GM12878 (cell line): ENCODE data around the gene NELL1. TPM values are rescaled to one million over a fixed set of nuclear protein-coding genes. Genes with fewer than 3 reads are reported as not detected.

Experiments used
- ATAC-seq: fragments of 200-7000 bp; cut with Tn5 transposase; 3 replicates; pipeline ENCODE4 v1.9.1; 2020; ENCODE audit warnings: mild to moderate bottlenecking, moderate library complexity
- BruUV-seq: library from RNA; stranded (reverse); fragments of 400-500 nt; replicated peaks from 2 replicates; lab custom pipeline; 2021; lab: Mats Ljungman, UMichigan
- CTCF ChIA-PET: fragments of 300-600 bp; sonication (Branson Sonifier 250); formaldehyde crosslinking; extraction: SDS; loops from one replicate; lab custom pipeline; 2021; ENCODE audit warnings: inconsistent platforms; lab: Yijun Ruan, JAX
- POLR2A ChIA-PET: fragments of 350-600 bp; formaldehyde crosslinking; extraction: SDS; loops from one replicate; lab custom pipeline; 2021; ENCODE audit warnings: inconsistent platforms; lab: Charles Lee
- RAD21 ChIA-PET: fragments of 300-600 bp; sonication (Branson Sonifier 250); formaldehyde crosslinking; loops from one replicate; lab custom pipeline; 2023; ENCODE audit warnings: antibody characterized with exemption; ENCODE audit not compliant: unreplicated experiment; lab: Charles Lee
- SMC1A ChIA-PET: fragments of 300-600 bp; sonication (Branson Sonifier 250); formaldehyde crosslinking; loops from one replicate; lab custom pipeline; 2023; ENCODE audit not compliant: unreplicated experiment, uncharacterized antibody; lab: Charles Lee
- DNase-seq: peaks from one replicate; pipeline ENCODE4 v3.0.0-alpha.2; 2011; ENCODE audit warnings: low read depth, low spot score
- FAIRE-seq: peaks from 3 replicates; lab custom pipeline; 2011; peaks lifted over from hg19 to GRCh38; lab: Jason Lieb, UNC
- H2AFZ ChIP-seq: 2 replicates; pipeline ENCODE4 v1.6.0; 2011; ENCODE audit warnings: low read depth, low read length, control low read depth; ENCODE audit not compliant: control insufficient read depth
- H3K27ac ChIP-seq: 2 replicates; pipeline ENCODE4 v1.5.1; 2011; ENCODE audit warnings: control low read depth; ENCODE audit not compliant: control insufficient read depth, insufficient read depth
- H3K27me3 ChIP-seq, 2 experiments: replicated peaks in 1 of 2; 2 replicates each; pipeline versions ENCODE4 v1.6.0 to v1.6.1; 2011; ENCODE audit warnings: low read length in 1 of 2; ENCODE audit not compliant: control insufficient read depth in 2 of 2, insufficient read depth in 2 of 2
- H3K36me3 ChIP-seq, 2 experiments: 2 replicates each; pipeline ENCODE4 v1.5.1; 2011; ENCODE audit warnings: low read length in 1 of 2; ENCODE audit not compliant: control insufficient read depth in 2 of 2, insufficient read depth in 2 of 2
- H3K4me1 ChIP-seq: 2 replicates; pipeline ENCODE4 v1.6.1; 2011; ENCODE audit warnings: mild to moderate bottlenecking, low read length, moderate library complexity, mixed read lengths; ENCODE audit not compliant: control insufficient read depth, insufficient read depth
- H3K4me2 ChIP-seq: 2 replicates; pipeline ENCODE4 v1.6.0; 2011; ENCODE audit warnings: control low read depth; ENCODE audit not compliant: control insufficient read depth, insufficient read depth
- H3K4me3 ChIP-seq: fragments of 200-600 bp; sonication (generic); 2 replicates; pipeline ENCODE4 v1.5.1; 2016
- H3K79me2 ChIP-seq: 2 replicates; pipeline ENCODE4 v1.6.0; 2011; ENCODE audit warnings: low read length; ENCODE audit not compliant: control insufficient read depth, insufficient read depth
- H3K9ac ChIP-seq: 2 replicates; pipeline ENCODE4 v1.8.0; 2011; ENCODE audit warnings: low read length, control low read depth, mixed read lengths; ENCODE audit not compliant: control insufficient read depth, insufficient read depth
- H3K9me3 ChIP-seq: replicated peaks from 3 replicates; pipeline ENCODE4 v1.5.1; 2011; ENCODE audit warnings: mild to moderate bottlenecking, low read length; ENCODE audit not compliant: control insufficient read depth, insufficient read depth
- H4K20me1 ChIP-seq: 2 replicates; pipeline ENCODE4 v1.6.0; 2011; ENCODE audit not compliant: control insufficient read depth, insufficient read depth
- ASH2L ChIP-seq: fragments of 300-600, 200-600 bp; sonication (generic); IDR thresholded peaks from 2 replicates; pipeline ENCODE4 v1.6.1; 2017; ENCODE audit warnings: low read depth, mild to moderate bottlenecking, borderline replicate concordance
- CEBPB ChIP-seq, 2 experiments: fragments of 150-350 bp in 1 of 2; IDR thresholded peaks; 2 replicates each; pipeline ENCODE4 v1.6.1; 2012 to 2014; ENCODE audit warnings: low read depth in 2 of 2, low read length in 2 of 2, borderline replicate concordance in 1 of 2, inconsistent platforms in 1 of 2
- EGR1 ChIP-seq, 2 experiments: IDR thresholded peaks; 1 replicate in 1 of 2; 2 replicates in 1 of 2; pipeline ENCODE4 v1.6.1; 2011 to 2012; ENCODE audit warnings: low read depth in 2 of 2, low read length in 2 of 2, borderline replicate concordance in 1 of 2, mild to moderate bottlenecking in 1 of 2, moderate library complexity in 1 of 2
- FOXK2 ChIP-seq: fragments of 450-650 bp; IDR thresholded peaks from 2 replicates; pipeline ENCODE4 v1.6.1; 2017; ENCODE audit warnings: mild to moderate bottlenecking, moderate library complexity
- MEF2A ChIP-seq: IDR thresholded peaks from 2 replicates; pipeline ENCODE4 v1.6.1; 2011; ENCODE audit warnings: low read depth, mild to moderate bottlenecking, low read length, moderate library complexity; ENCODE audit not compliant: insufficient read depth
- MXI1 ChIP-seq: fragments of 150-350 bp; IDR thresholded peaks from 2 replicates; pipeline ENCODE4 v1.6.1; 2011; ENCODE audit warnings: low read depth, mild to moderate bottlenecking, inconsistent platforms, low read length, improper control_type of control experiment
- NR2C2 ChIP-seq: IDR thresholded peaks from 2 replicates; pipeline ENCODE4 v1.6.1; 2011; ENCODE audit warnings: borderline replicate concordance, low read depth; ENCODE audit not compliant: control insufficient read depth, insufficient read length
- POLR2AphosphoS2 ChIP-seq: IDR thresholded peaks from 2 replicates; pipeline ENCODE4 v1.6.1; 2011; ENCODE audit warnings: low read depth, mild to moderate bottlenecking, low read length, improper control_type of control experiment, moderate library complexity
- SUPT20H ChIP-seq: IDR thresholded peaks from 2 replicates; pipeline ENCODE4 v1.6.1; 2011; ENCODE audit warnings: low read depth, mild to moderate bottlenecking, low read length, moderate library complexity, borderline replicate concordance; ENCODE audit not compliant: control insufficient read depth
- YBX1 ChIP-seq: fragments of 450-650 bp; IDR thresholded peaks from 2 replicates; pipeline ENCODE4 v1.6.1; 2016; ENCODE audit warnings: antibody characterized with exemption
- ZNF622 ChIP-seq: fragments of 450-650 bp; IDR thresholded peaks from 2 replicates; pipeline ENCODE4 v1.6.1; 2017; ENCODE audit warnings: mild to moderate bottlenecking, inconsistent platforms
- WGBS: methylation state at CpG from one replicate; pipeline ENCODE4 v1.1.6; 2016; ENCODE audit warnings: low lambda C conversion rate; ENCODE audit not compliant: insufficient replicate concordance, insufficient coverage; ENCODE audit errors: missing lambda C conversion rate; 5-methylcytosine and 5-hydroxymethylcytosine counted together
- in situ Hi-C: fragments of 300-500 bp; cut with MboI; formaldehyde crosslinking; loops from 9 replicates; pipeline ENCODE4 v1.14.3; 2018; ENCODE audit warnings: mixed read lengths
- intact Hi-C: fragments of 100-400 bp; cut with micrococcal nuclease; formaldehyde crosslinking; loops from one replicate; pipeline ENCODE4 v1.14.2; 2022; ENCODE audit not compliant: unreplicated experiment
- polyA plus RNA-seq, 11 experiments: library from polyadenylated mRNA; depleted of rRNA in 4 of 11; unstranded in 6 of 11; stranded (reverse) in 5 of 11; fragments of >200 nt; fragmentation: Nextera tagmentation in 4 of 11; fragmentation: Illumina TruSeq in 1 of 11; extraction: Ambion mirVana in 4 of 11; extraction: Trizol in 1 of 11; gene quantifications; 1 replicate in 1 of 11; 2 replicates in 10 of 11; pipeline versions ENCODE4 v1.2.1 to v1.2.3, GENCODE V29; 2011 to 2016; ENCODE audit warnings: inconsistent platforms in 2 of 11, missing spikeins in 2 of 11, low read depth in 1 of 11
- total RNA-seq, 4 experiments: library from RNA; depleted of rRNA in 3 of 4; stranded (reverse); fragments of >200 nt in 3 of 4; fragmentation: Illumina TruSeq in 1 of 4; extraction: Trizol in 1 of 4; gene quantifications; 2 replicates each; pipeline versions ENCODE4 v1.2.1 to v1.2.3, GENCODE V29; 2013 to 2021
- TF ChIP-seq, protein P1 (sequence below): IDR thresholded peaks from 2 replicates; pipeline ENCODE4 v1.6.1; 2011; ENCODE audit warnings: borderline replicate concordance, low read depth, mild to moderate bottlenecking, moderate library complexity, mixed read lengths, low read length; ENCODE audit not compliant: insufficient read depth; ENCODE audit errors: extremely low read length
- TF ChIP-seq, protein P2 (sequence below): IDR thresholded peaks from 2 replicates; pipeline ENCODE4 v1.6.1; 2012; ENCODE audit warnings: low read depth, low read length, improper control_type of control experiment
- TF ChIP-seq, protein P3 (sequence below): fragments of 150-350 bp; IDR thresholded peaks from 2 replicates; pipeline ENCODE4 v1.6.1; 2016; ENCODE audit warnings: low read depth, low read length
- TF ChIP-seq, protein P4 (sequence below): fragments of 450-650 bp; IDR thresholded peaks from 2 replicates; pipeline ENCODE4 v1.6.1; 2017; ENCODE audit warnings: antibody characterized with exemption, mild to moderate bottlenecking, moderate library complexity

NELL1 gene
- total and polyA plus RNA-seq, 10 of the 15 experiments (the other 5 are each of a cell fraction or from before 2014, with no cell fraction given): 0.02 to 0.12 TPM; not detected in 8

DNA sequence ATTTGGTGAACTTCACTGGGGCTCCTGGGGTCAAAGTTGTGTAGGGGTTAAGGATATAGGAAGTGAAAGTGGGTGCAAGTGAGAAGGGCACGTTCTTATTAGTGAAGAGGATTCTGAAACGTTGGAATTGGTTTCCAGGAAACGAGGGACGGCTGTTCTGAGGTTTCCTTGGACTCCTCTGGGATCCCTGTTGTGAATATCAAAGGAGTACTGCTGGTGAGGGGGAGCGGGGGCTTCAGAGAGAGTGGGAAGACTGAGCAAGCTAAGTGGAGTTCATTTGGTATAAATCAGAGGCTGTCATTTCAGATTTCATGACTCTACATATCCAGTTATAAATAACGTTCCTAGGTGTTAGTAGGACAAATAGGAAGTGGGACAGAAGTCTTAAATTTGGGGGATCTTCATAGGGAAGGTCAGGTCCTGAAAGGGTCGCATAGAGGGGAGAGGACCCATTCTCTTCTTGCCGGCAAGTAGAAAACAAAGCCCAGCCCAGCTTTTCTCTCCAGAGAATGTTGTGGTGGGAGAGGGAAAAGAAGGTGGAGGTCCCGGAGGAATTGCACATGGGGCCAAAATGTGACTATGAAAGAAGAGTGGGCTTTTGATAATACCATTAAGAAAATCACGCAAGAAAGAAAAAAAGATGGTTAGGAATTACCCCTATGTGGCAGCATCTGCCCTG lies 1.1 kb upstream of the NELL1 start:
- no peaks in the 10 kb centered on the region for H3K9me3 ChIP-seq
- ChIA-PET POLR2A (no interaction called here), RAD21 (no interaction called here), CTCF (no interaction called here), SMC1A (no interaction called here)
- no peak overlapping the region for H2AFZ ChIP-seq
- TF ChIP-seq NR2C2 (no peak), ASH2L (no peak), FOXK2 (no peak), POLR2AphosphoS2 (no peak), MXI1 (no peak), YBX1 (no peak), MEF2A (no peak), ZNF622 (no peak), SUPT20H (no peak), EGR1 (IDR thresholded peaks at IDR 0.05; ENCODE audit: borderline replicate concordance in 1 of 2, low read depth in 2 of 2, low read length in 2 of 2) (no peak), CEBPB (IDR thresholded peaks at IDR 0.05; ENCODE audit: borderline replicate concordance in 1 of 2, low read depth in 2 of 2, low read length in 2 of 2) (no peak)
- TF ChIP-seq, protein P1, sequence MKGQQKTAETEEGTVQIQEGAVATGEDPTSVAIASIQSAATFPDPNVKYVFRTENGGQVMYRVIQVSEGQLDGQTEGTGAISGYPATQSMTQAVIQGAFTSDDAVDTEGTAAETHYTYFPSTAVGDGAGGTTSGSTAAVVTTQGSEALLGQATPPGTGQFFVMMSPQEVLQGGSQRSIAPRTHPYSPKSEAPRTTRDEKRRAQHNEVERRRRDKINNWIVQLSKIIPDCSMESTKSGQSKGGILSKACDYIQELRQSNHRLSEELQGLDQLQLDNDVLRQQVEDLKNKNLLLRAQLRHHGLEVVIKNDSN: no peak
- TF ChIP-seq, protein P2, sequence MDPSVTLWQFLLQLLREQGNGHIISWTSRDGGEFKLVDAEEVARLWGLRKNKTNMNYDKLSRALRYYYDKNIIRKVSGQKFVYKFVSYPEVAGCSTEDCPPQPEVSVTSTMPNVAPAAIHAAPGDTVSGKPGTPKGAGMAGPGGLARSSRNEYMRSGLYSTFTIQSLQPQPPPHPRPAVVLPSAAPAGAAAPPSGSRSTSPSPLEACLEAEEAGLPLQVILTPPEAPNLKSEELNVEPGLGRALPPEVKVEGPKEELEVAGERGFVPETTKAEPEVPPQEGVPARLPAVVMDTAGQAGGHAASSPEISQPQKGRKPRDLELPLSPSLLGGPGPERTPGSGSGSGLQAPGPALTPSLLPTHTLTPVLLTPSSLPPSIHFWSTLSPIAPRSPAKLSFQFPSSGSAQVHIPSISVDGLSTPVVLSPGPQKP: no peak
- TF ChIP-seq, protein P3, sequence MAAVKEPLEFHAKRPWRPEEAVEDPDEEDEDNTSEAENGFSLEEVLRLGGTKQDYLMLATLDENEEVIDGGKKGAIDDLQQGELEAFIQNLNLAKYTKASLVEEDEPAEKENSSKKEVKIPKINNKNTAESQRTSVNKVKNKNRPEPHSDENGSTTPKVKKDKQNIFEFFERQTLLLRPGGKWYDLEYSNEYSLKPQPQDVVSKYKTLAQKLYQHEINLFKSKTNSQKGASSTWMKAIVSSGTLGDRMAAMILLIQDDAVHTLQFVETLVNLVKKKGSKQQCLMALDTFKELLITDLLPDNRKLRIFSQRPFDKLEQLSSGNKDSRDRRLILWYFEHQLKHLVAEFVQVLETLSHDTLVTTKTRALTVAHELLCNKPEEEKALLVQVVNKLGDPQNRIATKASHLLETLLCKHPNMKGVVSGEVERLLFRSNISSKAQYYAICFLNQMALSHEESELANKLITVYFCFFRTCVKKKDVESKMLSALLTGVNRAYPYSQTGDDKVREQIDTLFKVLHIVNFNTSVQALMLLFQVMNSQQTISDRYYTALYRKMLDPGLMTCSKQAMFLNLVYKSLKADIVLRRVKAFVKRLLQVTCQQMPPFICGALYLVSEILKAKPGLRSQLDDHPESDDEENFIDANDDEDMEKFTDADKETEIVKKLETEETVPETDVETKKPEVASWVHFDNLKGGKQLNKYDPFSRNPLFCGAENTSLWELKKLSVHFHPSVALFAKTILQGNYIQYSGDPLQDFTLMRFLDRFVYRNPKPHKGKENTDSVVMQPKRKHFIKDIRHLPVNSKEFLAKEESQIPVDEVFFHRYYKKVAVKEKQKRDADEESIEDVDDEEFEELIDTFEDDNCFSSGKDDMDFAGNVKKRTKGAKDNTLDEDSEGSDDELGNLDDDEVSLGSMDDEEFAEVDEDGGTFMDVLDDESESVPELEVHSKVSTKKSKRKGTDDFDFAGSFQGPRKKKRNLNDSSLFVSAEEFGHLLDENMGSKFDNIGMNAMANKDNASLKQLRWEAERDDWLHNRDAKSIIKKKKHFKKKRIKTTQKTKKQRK: no peak
- TF ChIP-seq, protein P4, sequence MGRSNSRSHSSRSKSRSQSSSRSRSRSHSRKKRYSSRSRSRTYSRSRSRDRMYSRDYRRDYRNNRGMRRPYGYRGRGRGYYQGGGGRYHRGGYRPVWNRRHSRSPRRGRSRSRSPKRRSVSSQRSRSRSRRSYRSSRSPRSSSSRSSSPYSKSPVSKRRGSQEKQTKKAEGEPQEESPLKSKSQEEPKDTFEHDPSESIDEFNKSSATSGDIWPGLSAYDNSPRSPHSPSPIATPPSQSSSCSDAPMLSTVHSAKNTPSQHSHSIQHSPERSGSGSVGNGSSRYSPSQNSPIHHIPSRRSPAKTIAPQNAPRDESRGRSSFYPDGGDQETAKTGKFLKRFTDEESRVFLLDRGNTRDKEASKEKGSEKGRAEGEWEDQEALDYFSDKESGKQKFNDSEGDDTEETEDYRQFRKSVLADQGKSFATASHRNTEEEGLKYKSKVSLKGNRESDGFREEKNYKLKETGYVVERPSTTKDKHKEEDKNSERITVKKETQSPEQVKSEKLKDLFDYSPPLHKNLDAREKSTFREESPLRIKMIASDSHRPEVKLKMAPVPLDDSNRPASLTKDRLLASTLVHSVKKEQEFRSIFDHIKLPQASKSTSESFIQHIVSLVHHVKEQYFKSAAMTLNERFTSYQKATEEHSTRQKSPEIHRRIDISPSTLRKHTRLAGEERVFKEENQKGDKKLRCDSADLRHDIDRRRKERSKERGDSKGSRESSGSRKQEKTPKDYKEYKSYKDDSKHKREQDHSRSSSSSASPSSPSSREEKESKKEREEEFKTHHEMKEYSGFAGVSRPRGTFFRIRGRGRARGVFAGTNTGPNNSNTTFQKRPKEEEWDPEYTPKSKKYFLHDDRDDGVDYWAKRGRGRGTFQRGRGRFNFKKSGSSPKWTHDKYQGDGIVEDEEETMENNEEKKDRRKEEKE: no peak
- ATAC-seq (no peak), FAIRE-seq (no peak), DNase-seq (no peak)
- no peak overlapping the region for H3K27ac ChIP-seq
- H3K4me1 ChIP-seq: no peaks in the 10 kb centered on the region
- no peaks in the 10 kb centered on the region for H3K36me3 ChIP-seq
- no peaks in the 10 kb centered on the region for H4K20me1 ChIP-seq
- no peak overlapping the region for H3K4me3 ChIP-seq
- no TSS peak for BruUV-seq
- in situ Hi-C loops (no loop called here), intact Hi-C loops (no loop called here)
- no peak overlapping the region for H3K4me2 ChIP-seq
- peaks cover 10 to 13% of the 10 kb centered on the region in 2 experiments for H3K27me3 ChIP-seq
- WGBS: 8% methylated on average over 10 of the region's 10 CpGs
- H3K79me2 ChIP-seq: no peaks in the 10 kb centered on the region
- H3K9ac ChIP-seq: no peak overlapping the region
